Subcutaneous adipose tissue (tissue), 4 donors: Measurements from ENCODE around the gene PNPLA4. TPM values are rescaled to one million over a fixed set of nuclear protein-coding genes. Genes with fewer than 3 reads are reported as not detected.

Experiments used
- CTCF ChIP-seq: fragments of 450-650 bp; IDR thresholded peaks from one replicate; pipeline ENCODE4 v1.5.1; 2016; ENCODE audit warnings: low read depth, mild to moderate bottlenecking, control low read depth, antibody characterized with exemption, moderate library complexity
- total RNA-seq, 4 donors: library from RNA; depleted of rRNA; stranded (reverse); fragments of >200 nt; gene quantifications; one replicate each; pipeline ENCODE4 v1.1.0, GENCODE V29; 2016

The PNPLA4 gene
- 10 to 100 TPM in 3 of 4 donors, 1 to 10 TPM in 1; 9.8 to 41.9 (median 16.5) TPM for total RNA-seq

- TF ChIP-seq CTCF: no peak
These were observed at the start of gene PNPLA4 for GRCh38 chrX:7927259-7928167. Gene PNPLA4, minus strand, starts transcription at chrX:7927413. Its CDS starts 1,294 bp downstream, at chrX:7926119.

DNA sequence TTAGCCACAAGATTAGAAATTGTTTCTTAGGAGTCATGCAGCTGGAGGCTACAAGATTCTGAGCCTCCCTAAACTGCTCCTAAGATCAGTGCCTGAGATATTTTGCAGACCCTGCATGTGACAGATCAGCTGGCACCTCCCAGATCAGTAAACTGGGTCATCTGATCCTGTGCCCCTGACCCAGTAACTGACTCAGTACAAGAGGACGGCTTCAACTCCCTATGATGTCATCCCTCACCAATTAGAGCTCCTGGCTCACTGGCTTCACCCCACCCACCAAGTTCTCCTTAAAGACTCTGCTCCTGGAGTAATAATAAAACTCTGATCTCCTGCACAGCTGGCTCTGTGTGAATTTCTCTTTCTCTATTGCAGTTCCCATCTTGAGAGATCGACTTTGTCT, 45.4 kb upstream of the PNPLA4 start:
- TF ChIP-seq CTCF: no peak

- TF ChIP-seq CTCF: no peak
These were observed 43.2 kb upstream of the PNPLA4 start for GRCh38 chrX:7970428-7970827.

DNA sequence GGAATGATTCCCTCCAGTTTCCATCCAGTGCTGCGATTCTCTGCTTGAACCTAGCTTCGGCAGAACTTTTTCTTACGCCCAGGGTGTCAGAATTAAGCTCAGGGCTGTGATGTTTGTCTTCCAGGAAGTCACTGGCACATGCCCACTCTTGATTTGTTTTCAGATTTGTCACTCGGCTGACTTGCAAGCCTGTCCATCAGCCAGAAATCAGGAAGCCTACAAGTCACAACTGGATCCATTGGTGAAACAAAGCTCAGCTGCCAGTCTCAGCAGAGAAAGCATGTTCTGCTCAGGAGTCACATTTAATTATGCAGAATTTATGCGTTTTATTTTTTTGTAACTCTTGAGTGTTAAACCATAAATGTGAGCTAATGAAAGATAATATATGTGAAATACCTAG, 38.2 kb upstream of the PNPLA4 start:
- no peak for TF ChIP-seq CTCF

GRCh38 chrX:7960246-7960645, 33.0 kb upstream of the PNPLA4 start:
- TF ChIP-seq CTCF: no peak

DNA sequence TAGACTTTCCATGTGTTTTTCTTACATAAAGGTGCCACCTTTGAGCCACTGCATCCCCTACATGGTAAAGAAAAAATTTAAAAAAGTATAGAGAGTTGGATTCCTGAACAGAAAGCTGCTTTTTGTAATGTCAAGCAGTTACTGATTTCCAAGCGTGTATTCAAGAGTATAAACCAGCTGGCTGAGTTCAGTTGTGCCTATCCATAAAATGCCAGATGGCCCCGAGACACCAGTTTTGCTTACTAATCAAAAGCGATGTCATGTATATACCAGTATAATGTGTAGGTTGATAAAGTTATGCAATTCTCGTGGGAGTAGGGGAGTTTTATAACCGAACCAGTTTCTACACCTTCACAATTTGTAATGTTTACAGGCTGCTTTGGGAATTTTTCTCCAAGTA, 26.2 kb upstream of the PNPLA4 start:
- TF ChIP-seq CTCF: no peak

- TF ChIP-seq CTCF: no peak
These were observed 23.7 kb upstream of the PNPLA4 start for GRCh38 chrX:7950865-7951264.
